Measurements from ENCODE around the gene PER2. TPM values are rescaled to one million over a fixed set of nuclear protein-coding genes. Genes with fewer than 3 reads are reported as not detected.

The PER2 gene
- total and polyA plus RNA-seq, 2 of the 13 experiments (the other 11 are each of a cell fraction or from before 2014, with no cell fraction given): 5.1 to 9.4 TPM

DNA sequence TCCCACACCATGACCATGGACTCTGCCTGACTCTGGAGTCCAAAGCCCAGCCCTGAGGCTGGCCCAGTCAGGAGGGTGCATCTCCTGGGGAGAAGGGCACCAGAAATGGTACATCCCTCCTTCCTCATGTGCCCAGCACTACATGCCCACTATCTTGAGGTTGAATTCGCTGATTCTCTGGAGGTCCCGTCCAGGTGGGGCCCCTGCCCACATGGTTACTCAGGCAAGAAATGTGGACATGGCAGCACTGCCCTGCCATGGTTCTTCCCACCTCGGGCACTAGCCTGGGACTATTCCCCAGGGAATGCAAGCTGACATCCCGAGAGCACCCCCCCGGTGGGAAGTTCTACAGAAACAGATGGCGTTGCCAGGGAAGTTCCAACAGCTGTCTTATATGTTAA lies 33.3 kb downstream of the PER2 start:
- in situ Hi-C loops (cut with HindIII; ENCODE audit: extremely low pct_ligation_motif_present, low pct_unique_long_range_greater_than_20kb) (no loop called here), intact Hi-C loops (cut with micrococcal nuclease; ENCODE audit: unreplicated experiment) (no loop called here)
- H3K27me3 ChIP-seq (ENCODE audit: control insufficient read depth in 1 of 2, insufficient read depth in 2 of 2, low read length in 2 of 2): no peaks in the 10 kb centered on the region
- H3K79me2 ChIP-seq (ENCODE audit: insufficient read depth, low read length): no peaks in the 10 kb centered on the region
- H3K27ac ChIP-seq (ENCODE audit: extremely low read length, insufficient read depth, low read length): no peak overlapping the region
- H2AFZ ChIP-seq (ENCODE audit: low read length): no peak overlapping the region
- DNase-seq (ENCODE audit: low spot score): no peak
- CTCF ChIA-PET (ENCODE audit: low intra/inter-chr PET ratio, low total read pairs): interaction anchor here (1.9 to 2.5 kb wide), 2 partner anchors 49 to 95 kb away, joined by 7 to 23 read pairs; no protein-coding TSS in a partner anchor
- H3K9ac ChIP-seq (ENCODE audit: insufficient read depth, low read depth, low read length): no peak overlapping the region
- no peak overlapping the region for H3K4me2 ChIP-seq (ENCODE audit: low read depth, low read length)
- peaks cover 16% of the 10 kb centered on the region for H3K4me1 ChIP-seq (ENCODE audit: insufficient read depth, low read length)
- POLR2A ChIA-PET: interaction anchor here (0.7 kb wide), 1 partner anchor 10 kb away, joined by 3 read pairs; no protein-coding TSS in a partner anchor
- no peaks in the 10 kb centered on the region for H4K20me1 ChIP-seq (ENCODE audit: insufficient read depth, low read length)
- WGBS (ENCODE audit: low lambda C conversion rate): 97% methylated on average over 6 of the region's 6 CpGs
- no peak for ATAC-seq
- TF ChIP-seq ZNF441 (CRISPR knock-in tag; IDR thresholded peaks at IDR 0.05; ENCODE audit: borderline replicate concordance): no peak
- no peak for TF ChIP-seq CCAR2 (optimal IDR thresholded peaks at IDR 0.05; ENCODE audit: low read depth, low read length)
- TF ChIP-seq, protein P1, sequence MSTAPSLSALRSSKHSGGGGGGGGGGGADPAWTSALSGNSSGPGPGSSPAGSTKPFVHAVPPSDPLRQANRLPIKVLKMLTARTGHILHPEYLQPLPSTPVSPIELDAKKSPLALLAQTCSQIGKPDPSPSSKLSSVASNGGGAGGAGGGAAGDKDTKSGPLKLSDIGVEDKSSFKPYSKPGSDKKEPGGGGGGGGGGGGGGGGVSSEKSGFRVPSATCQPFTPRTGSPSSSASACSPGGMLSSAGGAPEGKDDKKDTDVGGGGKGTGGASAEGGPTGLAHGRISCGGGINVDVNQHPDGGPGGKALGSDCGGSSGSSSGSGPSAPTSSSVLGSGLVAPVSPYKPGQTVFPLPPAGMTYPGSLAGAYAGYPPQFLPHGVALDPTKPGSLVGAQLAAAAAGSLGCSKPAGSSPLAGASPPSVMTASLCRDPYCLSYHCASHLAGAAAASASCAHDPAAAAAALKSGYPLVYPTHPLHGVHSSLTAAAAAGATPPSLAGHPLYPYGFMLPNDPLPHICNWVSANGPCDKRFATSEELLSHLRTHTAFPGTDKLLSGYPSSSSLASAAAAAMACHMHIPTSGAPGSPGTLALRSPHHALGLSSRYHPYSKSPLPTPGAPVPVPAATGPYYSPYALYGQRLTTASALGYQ (CRISPR knock-in tag; IDR thresholded peaks at IDR 0.05): no peak
- TF ChIP-seq, protein P2, sequence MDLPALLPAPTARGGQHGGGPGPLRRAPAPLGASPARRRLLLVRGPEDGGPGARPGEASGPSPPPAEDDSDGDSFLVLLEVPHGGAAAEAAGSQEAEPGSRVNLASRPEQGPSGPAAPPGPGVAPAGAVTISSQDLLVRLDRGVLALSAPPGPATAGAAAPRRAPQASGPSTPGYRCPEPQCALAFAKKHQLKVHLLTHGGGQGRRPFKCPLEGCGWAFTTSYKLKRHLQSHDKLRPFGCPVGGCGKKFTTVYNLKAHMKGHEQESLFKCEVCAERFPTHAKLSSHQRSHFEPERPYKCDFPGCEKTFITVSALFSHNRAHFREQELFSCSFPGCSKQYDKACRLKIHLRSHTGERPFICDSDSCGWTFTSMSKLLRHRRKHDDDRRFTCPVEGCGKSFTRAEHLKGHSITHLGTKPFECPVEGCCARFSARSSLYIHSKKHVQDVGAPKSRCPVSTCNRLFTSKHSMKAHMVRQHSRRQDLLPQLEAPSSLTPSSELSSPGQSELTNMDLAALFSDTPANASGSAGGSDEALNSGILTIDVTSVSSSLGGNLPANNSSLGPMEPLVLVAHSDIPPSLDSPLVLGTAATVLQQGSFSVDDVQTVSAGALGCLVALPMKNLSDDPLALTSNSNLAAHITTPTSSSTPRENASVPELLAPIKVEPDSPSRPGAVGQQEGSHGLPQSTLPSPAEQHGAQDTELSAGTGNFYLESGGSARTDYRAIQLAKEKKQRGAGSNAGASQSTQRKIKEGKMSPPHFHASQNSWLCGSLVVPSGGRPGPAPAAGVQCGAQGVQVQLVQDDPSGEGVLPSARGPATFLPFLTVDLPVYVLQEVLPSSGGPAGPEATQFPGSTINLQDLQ (CRISPR knock-in tag; IDR thresholded peaks at IDR 0.05): no peak
- no peak for FAIRE-seq
- H3K4me3 ChIP-seq (replicated peaks in 1 of 3; ENCODE audit: insufficient read depth in 1 of 3, low read depth in 2 of 3, low read length in 3 of 3): no peak overlapping the region
- H3K36me3 ChIP-seq (replicated peaks in 1 of 2; ENCODE audit: control insufficient read depth in 1 of 2, insufficient read depth in 2 of 2, low read length in 2 of 2): peaks cover 47 to 79% of the 10 kb centered on the region in 2 experiments
- H3K9me3 ChIP-seq (ENCODE audit: low read length): no peaks in the 10 kb centered on the region
- no TSS peak for BruUV-seq (replicated peaks)
